GM12878 (cell line): Measurements from ENCODE around the gene TPRKB. TPM values are rescaled to one million over a fixed set of nuclear protein-coding genes. Genes with fewer than 3 reads are reported as not detected.
"Not testable (repeated sequence)": the region's sequence is repeated elsewhere in the genome, so short reads cannot be mapped to it uniquely, and the experiment has no call there.

Experiments
- ATAC-seq: fragments of 200-7000 bp; cut with Tn5 transposase; 3 replicates; pipeline ENCODE4 v1.9.1; 2020; ENCODE audit warnings: mild to moderate bottlenecking, moderate library complexity
- BruUV-seq: library from RNA; stranded (reverse); fragments of 400-500 nt; replicated peaks from 2 replicates; lab custom pipeline; 2021; lab: Mats Ljungman, UMichigan
- CTCF ChIA-PET: fragments of 300-600 bp; sonication (Branson Sonifier 250); formaldehyde crosslinking; extraction: SDS; loops from one replicate; lab custom pipeline; 2021; ENCODE audit warnings: inconsistent platforms; lab: Yijun Ruan, JAX
- POLR2A ChIA-PET: fragments of 350-600 bp; formaldehyde crosslinking; extraction: SDS; loops from one replicate; lab custom pipeline; 2021; ENCODE audit warnings: inconsistent platforms; lab: Charles Lee
- RAD21 ChIA-PET: fragments of 300-600 bp; sonication (Branson Sonifier 250); formaldehyde crosslinking; loops from one replicate; lab custom pipeline; 2023; ENCODE audit warnings: antibody characterized with exemption; ENCODE audit not compliant: unreplicated experiment; lab: Charles Lee
- SMC1A ChIA-PET: fragments of 300-600 bp; sonication (Branson Sonifier 250); formaldehyde crosslinking; loops from one replicate; lab custom pipeline; 2023; ENCODE audit not compliant: unreplicated experiment, uncharacterized antibody; lab: Charles Lee
- DNase-seq: peaks from one replicate; pipeline ENCODE4 v3.0.0-alpha.2; 2011; ENCODE audit warnings: low read depth, low spot score
- FAIRE-seq: peaks from 3 replicates; lab custom pipeline; 2011; peaks lifted over from hg19 to GRCh38; lab: Jason Lieb, UNC
- H2AFZ ChIP-seq: 2 replicates; pipeline ENCODE4 v1.6.0; 2011; ENCODE audit warnings: low read depth, low read length, control low read depth; ENCODE audit not compliant: control insufficient read depth
- H3K27ac ChIP-seq: 2 replicates; pipeline ENCODE4 v1.5.1; 2011; ENCODE audit warnings: control low read depth; ENCODE audit not compliant: control insufficient read depth, insufficient read depth
- H3K27me3 ChIP-seq, 2 experiments: replicated peaks in 1 of 2; 2 replicates each; pipeline versions ENCODE4 v1.6.0 to v1.6.1; 2011; ENCODE audit warnings: low read length in 1 of 2; ENCODE audit not compliant: control insufficient read depth in 2 of 2, insufficient read depth in 2 of 2
- H3K36me3 ChIP-seq, 2 experiments: 2 replicates each; pipeline ENCODE4 v1.5.1; 2011; ENCODE audit warnings: low read length in 1 of 2; ENCODE audit not compliant: control insufficient read depth in 2 of 2, insufficient read depth in 2 of 2
- H3K4me1 ChIP-seq: 2 replicates; pipeline ENCODE4 v1.6.1; 2011; ENCODE audit warnings: mild to moderate bottlenecking, low read length, moderate library complexity, mixed read lengths; ENCODE audit not compliant: control insufficient read depth, insufficient read depth
- H3K4me2 ChIP-seq: 2 replicates; pipeline ENCODE4 v1.6.0; 2011; ENCODE audit warnings: control low read depth; ENCODE audit not compliant: control insufficient read depth, insufficient read depth
- H3K4me3 ChIP-seq: fragments of 200-600 bp; sonication (generic); 2 replicates; pipeline ENCODE4 v1.5.1; 2016
- H3K79me2 ChIP-seq: 2 replicates; pipeline ENCODE4 v1.6.0; 2011; ENCODE audit warnings: low read length; ENCODE audit not compliant: control insufficient read depth, insufficient read depth
- H3K9ac ChIP-seq: 2 replicates; pipeline ENCODE4 v1.8.0; 2011; ENCODE audit warnings: low read length, control low read depth, mixed read lengths; ENCODE audit not compliant: control insufficient read depth, insufficient read depth
- H3K9me3 ChIP-seq: replicated peaks from 3 replicates; pipeline ENCODE4 v1.5.1; 2011; ENCODE audit warnings: mild to moderate bottlenecking, low read length; ENCODE audit not compliant: control insufficient read depth, insufficient read depth
- H4K20me1 ChIP-seq: 2 replicates; pipeline ENCODE4 v1.6.0; 2011; ENCODE audit not compliant: control insufficient read depth, insufficient read depth
- CTCF ChIP-seq, 3 experiments: IDR thresholded peaks in 2 of 3; conservative IDR thresholded peaks in 1 of 3; 2 replicates each; pipeline ENCODE4 v1.5.1; 2011; ENCODE audit warnings: low read depth in 3 of 3, low read length in 3 of 3, mild to moderate bottlenecking in 3 of 3, control low read depth in 2 of 3, moderate library complexity in 2 of 3, inconsistent platforms in 1 of 3, mixed read lengths in 1 of 3; ENCODE audit not compliant: control insufficient read depth in 2 of 3, insufficient read depth in 1 of 3; ENCODE audit errors: extremely low read depth in 1 of 3
- RAD21 ChIP-seq: IDR thresholded peaks from 2 replicates; pipeline ENCODE4 v1.6.1; 2011; ENCODE audit warnings: mild to moderate bottlenecking, low read depth, low read length, moderate library complexity; ENCODE audit not compliant: insufficient read depth
- SMC3 ChIP-seq: IDR thresholded peaks from 2 replicates; pipeline ENCODE4 v1.6.1; 2011; ENCODE audit warnings: low read length, improper control_type of control experiment, borderline replicate concordance
- WGBS: methylation state at CpG from one replicate; pipeline ENCODE4 v1.1.6; 2016; ENCODE audit warnings: low lambda C conversion rate; ENCODE audit not compliant: insufficient replicate concordance, insufficient coverage; ENCODE audit errors: missing lambda C conversion rate; 5-methylcytosine and 5-hydroxymethylcytosine counted together
- in situ Hi-C: fragments of 300-500 bp; cut with MboI; formaldehyde crosslinking; loops from 9 replicates; pipeline ENCODE4 v1.14.3; 2018; ENCODE audit warnings: mixed read lengths
- intact Hi-C: fragments of 100-400 bp; cut with micrococcal nuclease; formaldehyde crosslinking; loops from one replicate; pipeline ENCODE4 v1.14.2; 2022; ENCODE audit not compliant: unreplicated experiment
- polyA plus RNA-seq, 11 experiments: library from polyadenylated mRNA; depleted of rRNA in 4 of 11; unstranded in 6 of 11; stranded (reverse) in 5 of 11; fragments of >200 nt; fragmentation: Nextera tagmentation in 4 of 11; fragmentation: Illumina TruSeq in 1 of 11; extraction: Ambion mirVana in 4 of 11; extraction: Trizol in 1 of 11; gene quantifications; 1 replicate in 1 of 11; 2 replicates in 10 of 11; pipeline versions ENCODE4 v1.2.1 to v1.2.3, GENCODE V29; 2011 to 2016; ENCODE audit warnings: inconsistent platforms in 2 of 11, missing spikeins in 2 of 11, low read depth in 1 of 11
- total RNA-seq, 4 experiments: library from RNA; depleted of rRNA in 3 of 4; stranded (reverse); fragments of >200 nt in 3 of 4; fragmentation: Illumina TruSeq in 1 of 4; extraction: Trizol in 1 of 4; gene quantifications; 2 replicates each; pipeline versions ENCODE4 v1.2.1 to v1.2.3, GENCODE V29; 2013 to 2021

Gene TPRKB
- total and polyA plus RNA-seq, 10 of the 15 experiments (the other 5 are each of a cell fraction or from before 2014, with no cell fraction given) = 28.1 to 129 (median 67.2) TPM

- ATAC-seq, H2AFZ ChIP-seq, H3K9ac ChIP-seq, DNase-seq, H3K4me2 ChIP-seq, FAIRE-seq, SMC1A ChIA-PET, in situ Hi-C loops, H3K4me1 ChIP-seq, RAD21 ChIA-PET, H3K36me3 ChIP-seq, H4K20me1 ChIP-seq, H3K27me3 ChIP-seq, H3K9me3 ChIP-seq, CTCF ChIA-PET, BruUV-seq, H3K27ac ChIP-seq, POLR2A ChIA-PET, H3K4me3 ChIP-seq, H3K79me2 ChIP-seq: not testable (repeated sequence)
- WGBS = 0% methylated on average over 1 of the region's 1 CpG
- intact Hi-C loops = loop anchor here (10.0 kb wide), 2 partner anchors 140 to 460 kb away; partner anchors contain the start of genes BOLA3 and STAMBP
Observed at GRCh38 chr2:73684325-73684724, 52.8 kb downstream of the TPRKB start.

DNA sequence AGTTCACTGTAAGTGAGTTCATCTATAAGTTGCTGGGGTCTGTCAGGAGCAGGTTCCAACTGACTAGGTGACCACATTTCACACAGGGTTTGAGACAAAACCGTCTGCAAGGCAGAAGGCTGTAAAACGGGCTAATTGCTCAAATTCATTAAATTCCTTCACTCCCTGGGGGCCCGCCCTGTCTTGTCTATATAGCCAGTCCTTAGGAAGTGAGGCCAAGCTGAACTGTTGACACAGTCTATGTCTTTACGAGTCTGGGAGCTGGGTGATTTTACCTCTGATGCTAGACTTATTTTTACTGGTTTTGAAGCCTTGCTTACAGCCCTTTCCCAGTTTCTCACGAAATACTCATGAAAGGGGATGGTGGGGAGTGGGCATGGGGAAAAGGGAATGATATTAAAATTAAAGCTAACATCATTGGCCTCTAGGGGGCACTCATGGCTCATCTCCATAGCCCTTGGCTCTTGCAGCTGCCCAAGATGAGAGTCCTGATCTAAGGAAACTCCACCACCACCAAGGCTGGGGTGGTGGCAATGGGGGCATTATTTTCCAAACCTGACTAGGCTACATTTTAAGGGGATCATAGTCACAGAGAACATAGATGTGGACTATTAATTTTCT, 57.1 kb downstream of the TPRKB start:
- H3K4me1 ChIP-seq, H3K9ac ChIP-seq, DNase-seq, H3K27ac ChIP-seq, H3K9me3 ChIP-seq, BruUV-seq, H3K36me3 ChIP-seq, H2AFZ ChIP-seq, H4K20me1 ChIP-seq, H3K79me2 ChIP-seq, in situ Hi-C loops, POLR2A ChIA-PET, H3K4me2 ChIP-seq, H3K4me3 ChIP-seq, H3K27me3 ChIP-seq: not testable (repeated sequence)
- CTCF ChIA-PET = interaction anchor here (0.7 to 2.4 kb wide), 22 partner anchors 9 to 655 kb away, joined by 3 to 17 read pairs (median 5); no protein-coding TSS in a partner anchor
- 18% methylated on average over 5 of the region's 5 CpGs for WGBS
- SMC1A ChIA-PET = interaction anchor here (1.2 to 1.4 kb wide), 3 partner anchors 11 to 203 kb away, joined by 3 to 6 read pairs (median 5); no protein-coding TSS in a partner anchor
- intact Hi-C loops = loop anchor here (10.0 kb wide), 2 partner anchors 145 to 465 kb away; partner anchors contain the start of genes BOLA3 and STAMBP
- TF ChIP-seq RAD21 (peak; percentile 47), CTCF (IDR thresholded peaks at IDR 0.05 in 2 of 3, conservative IDR thresholded peaks at IDR 0.05 in 1 of 3; ENCODE audit: control insufficient read depth in 2 of 3, extremely low read depth in 1 of 3, insufficient read depth in 1 of 3, low read depth in 3 of 3, low read length in 3 of 3) (peak; percentile 45 to 62 (median 49)), SMC3 (peak; percentile 28)
- RAD21 ChIA-PET = interaction anchor here (0.7 to 1.0 kb wide), 4 partner anchors 141 to 148 kb away, joined by 3 read pairs; no protein-coding TSS in a partner anchor
- ATAC-seq (peak; percentile 82), FAIRE-seq (peak; percentile 47)

Other genes with a start within 250 kb of the TPRKB start
- not detected in 2 replicates for gene NAT8, start 94.9 kb downstream of the TPRKB start, total RNA-seq (2014; rRNA removed)
- not detected in 2 replicates for gene NAT8, start 94.9 kb downstream of the TPRKB start, total RNA-seq (2014; rRNA removed; fragmentation: Illumina TruSeq; extraction: Trizol)
- not detected in 2 replicates for gene NAT8, start 94.9 kb downstream of the TPRKB start, total RNA-seq (2021)
- gene NAT8, start 94.9 kb downstream of the TPRKB start, polyA plus RNA-seq (2011; rRNA removed) = not detected in 2 replicates
- gene NAT8, start 94.9 kb downstream of the TPRKB start, polyA plus RNA-seq (2014; fragmentation: Illumina TruSeq; extraction: Trizol) = not detected in 2 replicates
- gene NAT8, start 94.9 kb downstream of the TPRKB start, polyA plus RNA-seq (2014; fragmentation: Nextera tagmentation; extraction: Ambion mirVana) = not detected
- not detected in 2 replicates for gene NAT8, start 94.9 kb downstream of the TPRKB start, polyA plus RNA-seq (2014; rRNA removed)
- gene NAT8, start 94.9 kb downstream of the TPRKB start, polyA plus RNA-seq (2016; fragmentation: Nextera tagmentation; extraction: Ambion mirVana) = not detected
- 48.9 and 51.7 TPM in 2 replicates for gene DUSP11, start 42.8 kb upstream of the TPRKB start, total RNA-seq (2014; rRNA removed)
- gene DUSP11, start 42.8 kb upstream of the TPRKB start, total RNA-seq (2014; rRNA removed; fragmentation: Illumina TruSeq; extraction: Trizol) = 36.4 and 40.3 TPM in 2 replicates
- gene DUSP11, start 42.8 kb upstream of the TPRKB start, total RNA-seq (2021) = 25.9 and 26.4 TPM in 2 replicates
- gene DUSP11, start 42.8 kb upstream of the TPRKB start, polyA plus RNA-seq (2011; rRNA removed) = 41.6 and 56.9 TPM in 2 replicates
- gene DUSP11, start 42.8 kb upstream of the TPRKB start, polyA plus RNA-seq (2014; fragmentation: Illumina TruSeq; extraction: Trizol) = 46.9 and 59.9 TPM in 2 replicates
- 10 to 100 TPM; 57.1 to 76.7 TPM for gene DUSP11, start 42.8 kb upstream of the TPRKB start, polyA plus RNA-seq (2014; fragmentation: Nextera tagmentation; extraction: Ambion mirVana)
- gene DUSP11, start 42.8 kb upstream of the TPRKB start, polyA plus RNA-seq (2014; rRNA removed) = 34.7 and 37.3 TPM in 2 replicates
- 10 to 100 TPM; 73.6 to 78.4 TPM for gene DUSP11, start 42.8 kb upstream of the TPRKB start, polyA plus RNA-seq (2016; fragmentation: Nextera tagmentation; extraction: Ambion mirVana)
- 0.27 and 0.28 TPM in 2 replicates for gene C2orf78, start 46.8 kb upstream of the TPRKB start, total RNA-seq (2014; rRNA removed)
- 0.36 and 0.46 TPM in 2 replicates for gene C2orf78, start 46.8 kb upstream of the TPRKB start, total RNA-seq (2014; rRNA removed; fragmentation: Illumina TruSeq; extraction: Trizol)
- 0.44 and 0.51 TPM in 2 replicates for gene C2orf78, start 46.8 kb upstream of the TPRKB start, total RNA-seq (2021)
- gene C2orf78, start 46.8 kb upstream of the TPRKB start, polyA plus RNA-seq (2011; rRNA removed) = 0.08 and 0.13 TPM in 2 replicates
- 0.62 and 0.84 TPM in 2 replicates for gene C2orf78, start 46.8 kb upstream of the TPRKB start, polyA plus RNA-seq (2014; fragmentation: Illumina TruSeq; extraction: Trizol)
- under 1 TPM; 0.13 to 0.27 TPM for gene C2orf78, start 46.8 kb upstream of the TPRKB start, polyA plus RNA-seq (2014; fragmentation: Nextera tagmentation; extraction: Ambion mirVana)
- 0.23 and 0.82 TPM in 2 replicates for gene C2orf78, start 46.8 kb upstream of the TPRKB start, polyA plus RNA-seq (2014; rRNA removed)
- gene C2orf78, start 46.8 kb upstream of the TPRKB start, polyA plus RNA-seq (2016; fragmentation: Nextera tagmentation; extraction: Ambion mirVana) = under 1 TPM; 0.52 to 0.81 TPM
- gene STAMBP, start 91.6 kb upstream of the TPRKB start, total RNA-seq (2014; rRNA removed) = 38.9 and 49.9 TPM in 2 replicates
- 50.1 and 53.3 TPM in 2 replicates for gene STAMBP, start 91.6 kb upstream of the TPRKB start, total RNA-seq (2014; rRNA removed; fragmentation: Illumina TruSeq; extraction: Trizol)
- 44.0 and 45.0 TPM in 2 replicates for gene STAMBP, start 91.6 kb upstream of the TPRKB start, total RNA-seq (2021)
- gene STAMBP, start 91.6 kb upstream of the TPRKB start, polyA plus RNA-seq (2011; rRNA removed) = 84.1 and 101 TPM in 2 replicates
- gene STAMBP, start 91.6 kb upstream of the TPRKB start, polyA plus RNA-seq (2014; fragmentation: Illumina TruSeq; extraction: Trizol) = 77.8 and 108 TPM in 2 replicates
- gene STAMBP, start 91.6 kb upstream of the TPRKB start, polyA plus RNA-seq (2014; fragmentation: Nextera tagmentation; extraction: Ambion mirVana) = 10 to 100 TPM; 67.3 to 72.2 TPM
- 43.1 and 51.9 TPM in 2 replicates for gene STAMBP, start 91.6 kb upstream of the TPRKB start, polyA plus RNA-seq (2014; rRNA removed)
- gene STAMBP, start 91.6 kb upstream of the TPRKB start, polyA plus RNA-seq (2016; fragmentation: Nextera tagmentation; extraction: Ambion mirVana) = 10 to 100 TPM; 82.2 to 83.2 TPM
- gene ACTG2, start 155.7 kb upstream of the TPRKB start, total RNA-seq (2014; rRNA removed) = not detected in 2 replicates
- not detected in 2 replicates for gene ACTG2, start 155.7 kb upstream of the TPRKB start, total RNA-seq (2014; rRNA removed; fragmentation: Illumina TruSeq; extraction: Trizol)
- 0.51 and 0.97 TPM in 2 replicates for gene ACTG2, start 155.7 kb upstream of the TPRKB start, total RNA-seq (2021)
- gene ACTG2, start 155.7 kb upstream of the TPRKB start, polyA plus RNA-seq (2011; rRNA removed) = 0.12 TPM in 1 of 2 replicates, not detected in the other
- gene ACTG2, start 155.7 kb upstream of the TPRKB start, polyA plus RNA-seq (2014; fragmentation: Illumina TruSeq; extraction: Trizol) = not detected in 2 replicates
- gene ACTG2, start 155.7 kb upstream of the TPRKB start, polyA plus RNA-seq (2014; fragmentation: Nextera tagmentation; extraction: Ambion mirVana) = not detected
- gene ACTG2, start 155.7 kb upstream of the TPRKB start, polyA plus RNA-seq (2014; rRNA removed) = 0.06 TPM in 1 of 2 replicates, not detected in the other
- gene ACTG2, start 155.7 kb upstream of the TPRKB start, polyA plus RNA-seq (2016; fragmentation: Nextera tagmentation; extraction: Ambion mirVana) = not detected
- gene DGUOK, start 189.5 kb upstream of the TPRKB start, total RNA-seq (2014; rRNA removed) = 64.4 and 68.4 TPM in 2 replicates
- 64.7 and 68.7 TPM in 2 replicates for gene DGUOK, start 189.5 kb upstream of the TPRKB start, total RNA-seq (2014; rRNA removed; fragmentation: Illumina TruSeq; extraction: Trizol)
- gene DGUOK, start 189.5 kb upstream of the TPRKB start, total RNA-seq (2021) = 69.2 and 74.2 TPM in 2 replicates
- 86.6 and 100 TPM in 2 replicates for gene DGUOK, start 189.5 kb upstream of the TPRKB start, polyA plus RNA-seq (2011; rRNA removed)
- 84.7 and 89.8 TPM in 2 replicates for gene DGUOK, start 189.5 kb upstream of the TPRKB start, polyA plus RNA-seq (2014; fragmentation: Illumina TruSeq; extraction: Trizol)
- 100 to 1,000 TPM; 175 to 234 TPM for gene DGUOK, start 189.5 kb upstream of the TPRKB start, polyA plus RNA-seq (2014; fragmentation: Nextera tagmentation; extraction: Ambion mirVana)
- 84.3 and 93.0 TPM in 2 replicates for gene DGUOK, start 189.5 kb upstream of the TPRKB start, polyA plus RNA-seq (2014; rRNA removed)
- gene DGUOK, start 189.5 kb upstream of the TPRKB start, polyA plus RNA-seq (2016; fragmentation: Nextera tagmentation; extraction: Ambion mirVana) = 100 to 1,000 TPM; 147 to 156 TPM
- 8.2 and 8.6 TPM in 2 replicates for gene TET3, start 247.6 kb upstream of the TPRKB start, total RNA-seq (2014; rRNA removed)
- 7.9 and 8.3 TPM in 2 replicates for gene TET3, start 247.6 kb upstream of the TPRKB start, total RNA-seq (2014; rRNA removed; fragmentation: Illumina TruSeq; extraction: Trizol)
- gene TET3, start 247.6 kb upstream of the TPRKB start, total RNA-seq (2021) = 23.8 and 25.9 TPM in 2 replicates
- 10.0 and 11.2 TPM in 2 replicates for gene TET3, start 247.6 kb upstream of the TPRKB start, polyA plus RNA-seq (2011; rRNA removed)
- gene TET3, start 247.6 kb upstream of the TPRKB start, polyA plus RNA-seq (2014; fragmentation: Illumina TruSeq; extraction: Trizol) = 10.0 and 11.3 TPM in 2 replicates
- gene TET3, start 247.6 kb upstream of the TPRKB start, polyA plus RNA-seq (2014; fragmentation: Nextera tagmentation; extraction: Ambion mirVana) = under 1 TPM; 0.77 to 0.84 TPM
- gene TET3, start 247.6 kb upstream of the TPRKB start, polyA plus RNA-seq (2014; rRNA removed) = 10.5 and 10.6 TPM in 2 replicates
- 1 to 10 TPM; 2.1 to 2.7 TPM for gene TET3, start 247.6 kb upstream of the TPRKB start, polyA plus RNA-seq (2016; fragmentation: Nextera tagmentation; extraction: Ambion mirVana)